BE2C (cell line): Measurements from ENCODE around the gene ABCG5.

ENCODE experiments used
- DNase-seq: peaks from one replicate; pipeline ENCODE4 v3.0.0-alpha.2; 2020
- H3K27me3 ChIP-seq: fragments of 250-450 bp; sonication (Bioruptor Pico); 2 replicates; pipeline ENCODE4 v1.5.1; 2020; ENCODE audit warnings: mild to moderate bottlenecking
- H3K36me3 ChIP-seq: fragments of 250-450 bp; sonication (Bioruptor Pico); 2 replicates; pipeline ENCODE4 v1.5.1; 2020; ENCODE audit warnings: mild to moderate bottlenecking
- H3K4me1 ChIP-seq: fragments of 250-450 bp; sonication (Bioruptor Pico); 2 replicates; pipeline ENCODE4 v1.5.1; 2020
- H3K4me3 ChIP-seq: 2 replicates; pipeline ENCODE4 v1.5.1; 2011; ENCODE audit warnings: low read depth, low read length
- H3K9me3 ChIP-seq: fragments of 250-450 bp; sonication (Bioruptor Pico); 2 replicates; pipeline ENCODE4 v1.5.1; 2020
- CTCF ChIP-seq: IDR thresholded peaks from 2 replicates; pipeline ENCODE4 v1.5.1; 2012; ENCODE audit warnings: mild to moderate bottlenecking, low read depth, low read length

Gene ABCG5

GRCh38 chr2:43826305-43827250 lies 12.1 kb downstream of the ABCG5 start:
- no peaks in the 10 kb centered on the region for H3K27me3 ChIP-seq

GRCh38 chr2:43825841-43826240 lies 12.8 kb downstream of the ABCG5 start:
- DNase-seq, result no peak
- Histone ChIP-seq H3K27me3 (no peaks in the 10 kb centered on the region), H3K36me3 (no peaks in the 10 kb centered on the region), H3K4me3 (no peak overlapping the region), H3K9me3 (no peaks in the 10 kb centered on the region), H3K4me1 (peaks cover 5% of the 10 kb centered on the region)
- TF ChIP-seq CTCF, result no peak

More at GRCh38 chr2:43826305-43827250, 12.1 kb downstream of the ABCG5 start:
- Histone ChIP-seq H3K4me1 (peaks cover 5% of the 10 kb centered on the region), H3K4me3 (no peak overlapping the region), H3K9me3 (no peaks in the 10 kb centered on the region), H3K36me3 (no peaks in the 10 kb centered on the region)
- DNase-seq, result no peak
- TF ChIP-seq CTCF, result no peak

- no peak for TF ChIP-seq CTCF
- Histone ChIP-seq H3K36me3 (no peaks in the 10 kb centered on the region), H3K4me3 (no peak overlapping the region), H3K9me3 (no peaks in the 10 kb centered on the region), H3K4me1 (peaks cover 3% of the 10 kb centered on the region), H3K27me3 (no peaks in the 10 kb centered on the region)
- no peak for DNase-seq
Measured at GRCh38 chr2:43824951-43825493, 13.6 kb downstream of the ABCG5 start.

- TF ChIP-seq CTCF, result no peak
- Histone ChIP-seq H3K27me3 (no peaks in the 10 kb centered on the region), H3K4me1 (no peaks in the 10 kb centered on the region; the same call in 1 of the 2 replicates), H3K36me3 (no peaks in the 10 kb centered on the region), H3K9me3 (no peaks in the 10 kb centered on the region), H3K4me3 (no peak overlapping the region)
- DNase-seq, result no peak
Measured at GRCh38 chr2:43824512-43824911, 14.1 kb downstream of the ABCG5 start.

GRCh38 chr2:43823751-43824150 lies 14.9 kb downstream of the ABCG5 start:
- no peak for DNase-seq
- peaks cover 4% of the 10 kb centered on the region for H3K4me1 ChIP-seq
- no peaks in the 10 kb centered on the region for H3K9me3 ChIP-seq
- no peaks in the 10 kb centered on the region for H3K36me3 ChIP-seq
- no peak for TF ChIP-seq CTCF
- H3K27me3 ChIP-seq, result no peaks in the 10 kb centered on the region
- no peak overlapping the region for H3K4me3 ChIP-seq

GRCh38 chr2:43822839-43823238 lies 15.8 kb downstream of the ABCG5 start:
- Histone ChIP-seq H3K4me1 (peaks cover 8% of the 10 kb centered on the region), H3K4me3 (no peak overlapping the region), H3K36me3 (no peaks in the 10 kb centered on the region), H3K9me3 (no peaks in the 10 kb centered on the region), H3K27me3 (no peaks in the 10 kb centered on the region)
- no peak for DNase-seq
- TF ChIP-seq CTCF, result no peak
